HG03432 (cell line): ENCODE data around the gene RAB40B.
A peak's percentile ranks its signal among the peaks of the same experiment; 100 is the strongest.
"Not testable (repeated sequence)": the region's sequence is repeated elsewhere in the genome, so short reads cannot be mapped to it uniquely, and the experiment has no call there.

ENCODE experiments used
- ATAC-seq: cut with Tn5 transposase; IDR thresholded peaks from one replicate; pipeline ENCODE4 v1.9.1; 2021; ENCODE audit warnings: mild to moderate bottlenecking, moderate library complexity; ENCODE audit not compliant: unreplicated experiment

The RAB40B gene

DNA sequence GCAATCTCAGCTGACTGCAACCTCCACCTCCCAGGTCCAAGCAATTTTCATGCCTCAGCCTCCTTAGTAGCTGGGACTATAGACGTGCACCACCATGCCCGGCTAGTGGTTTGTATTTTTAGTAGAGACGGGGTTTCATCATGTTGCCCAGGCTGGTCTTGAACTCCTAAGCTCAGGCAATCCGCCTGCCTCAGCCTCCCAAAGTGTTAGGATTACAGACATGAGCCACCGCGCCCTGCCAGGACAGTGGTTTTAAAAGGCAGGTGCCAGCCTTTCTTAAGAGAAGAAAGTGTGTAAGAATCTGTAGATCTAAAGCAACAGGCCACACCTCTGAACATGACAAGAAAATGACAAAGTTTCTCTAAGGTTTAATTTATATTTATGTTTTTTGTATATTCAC lies 43.9 kb downstream of the RAB40B start:
- not testable (repeated sequence) for ATAC-seq

DNA sequence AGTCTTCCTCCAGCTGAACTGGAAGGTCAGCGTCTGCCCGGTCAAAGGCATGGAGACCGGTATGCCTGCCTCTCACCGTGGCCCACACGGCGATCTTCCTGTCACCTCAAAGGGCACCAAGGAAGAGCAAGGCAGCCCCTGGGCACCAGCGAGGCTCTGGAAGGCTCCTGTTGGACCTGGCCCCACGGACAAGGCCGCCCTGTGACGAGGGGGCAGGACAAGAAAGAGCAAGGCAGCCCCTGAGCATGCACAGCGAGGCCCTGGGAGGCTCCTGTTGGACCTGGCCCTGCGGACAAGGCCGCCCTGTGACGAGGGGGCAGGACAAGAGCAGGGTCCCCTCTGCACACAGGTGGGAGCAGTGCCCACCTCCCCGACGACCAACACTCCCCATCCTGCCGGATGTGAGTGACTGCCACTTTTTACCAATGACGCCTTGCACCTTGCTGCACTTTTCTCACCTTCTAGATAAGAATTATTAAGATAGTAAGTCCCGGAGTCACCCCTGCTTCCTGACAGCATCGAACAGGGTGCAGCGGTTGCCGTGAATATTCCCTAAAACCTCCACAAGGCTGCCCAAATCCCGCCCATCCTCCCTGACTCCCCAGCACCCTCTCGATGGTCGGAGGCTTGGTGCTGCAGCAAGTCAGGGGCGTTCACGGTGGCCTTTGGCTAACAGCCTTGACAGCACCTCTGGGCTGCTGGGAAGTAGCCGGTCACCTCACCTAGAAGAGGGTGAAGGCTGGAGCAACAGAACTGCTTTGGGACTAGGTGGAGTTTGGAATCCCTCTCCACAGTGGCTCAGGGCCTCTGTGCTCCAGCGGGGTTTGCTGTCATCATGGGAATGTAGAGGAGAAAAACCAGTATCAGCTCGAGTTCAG lies 44.6 kb downstream of the RAB40B start:
- no peak for ATAC-seq

DNA sequence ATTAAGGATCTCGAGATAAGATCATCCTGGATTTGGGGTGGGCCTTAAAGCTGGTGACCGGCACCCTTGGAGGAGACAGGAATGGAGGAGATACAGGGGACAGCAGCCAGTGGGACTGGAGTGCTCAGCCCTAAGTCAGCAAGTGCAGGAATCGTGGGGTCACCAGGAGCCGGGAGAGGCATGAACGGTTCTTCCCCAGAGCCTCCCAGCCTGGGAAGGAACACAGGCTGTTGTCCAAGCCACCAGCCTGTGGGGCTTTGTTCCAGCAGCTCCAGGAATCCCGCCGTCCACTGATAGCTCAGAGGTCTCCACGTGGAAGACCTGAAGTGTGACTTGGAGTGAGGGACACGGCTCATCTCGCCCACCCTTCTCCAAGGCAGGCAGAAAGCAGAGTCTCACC lies 47.8 kb downstream of the RAB40B start:
- no peak for ATAC-seq

DNA sequence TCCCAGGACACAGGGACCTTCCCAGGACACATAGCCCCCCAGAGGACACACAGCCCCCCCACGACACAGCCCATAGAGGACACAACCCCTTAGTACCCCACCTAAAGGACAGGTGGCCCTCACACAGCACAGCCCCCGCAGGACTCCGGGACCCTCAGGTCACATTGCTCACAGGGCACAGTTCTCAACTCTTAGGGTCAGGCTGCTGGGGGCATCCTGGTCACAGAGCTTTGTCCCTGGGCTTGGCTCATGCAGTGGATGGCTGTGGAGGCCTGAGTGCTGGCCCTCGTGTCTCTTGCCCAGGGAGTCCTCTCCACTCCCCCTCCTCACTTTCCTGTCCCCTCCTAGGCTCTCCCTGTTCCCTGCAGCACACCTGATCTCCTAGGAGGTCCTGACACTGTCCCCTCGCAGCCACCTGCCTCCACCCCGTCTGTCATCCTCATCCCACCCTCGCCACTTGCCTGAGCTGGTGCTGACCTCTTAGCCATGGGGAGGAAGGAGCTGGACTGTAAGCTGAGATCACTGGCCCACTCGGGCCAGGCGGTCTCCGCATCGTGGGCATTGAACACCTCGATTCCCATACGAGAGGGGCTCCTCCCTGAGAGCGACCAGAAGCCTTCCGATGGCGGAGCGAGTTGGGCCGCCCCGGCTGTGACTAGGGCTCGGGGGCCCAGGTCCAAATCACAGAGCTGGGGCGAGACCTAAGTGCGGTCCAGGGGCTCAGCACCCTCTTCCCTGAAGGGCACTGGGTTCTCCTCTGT lies 48.8 kb downstream of the RAB40B start:
- no peak for ATAC-seq

DNA sequence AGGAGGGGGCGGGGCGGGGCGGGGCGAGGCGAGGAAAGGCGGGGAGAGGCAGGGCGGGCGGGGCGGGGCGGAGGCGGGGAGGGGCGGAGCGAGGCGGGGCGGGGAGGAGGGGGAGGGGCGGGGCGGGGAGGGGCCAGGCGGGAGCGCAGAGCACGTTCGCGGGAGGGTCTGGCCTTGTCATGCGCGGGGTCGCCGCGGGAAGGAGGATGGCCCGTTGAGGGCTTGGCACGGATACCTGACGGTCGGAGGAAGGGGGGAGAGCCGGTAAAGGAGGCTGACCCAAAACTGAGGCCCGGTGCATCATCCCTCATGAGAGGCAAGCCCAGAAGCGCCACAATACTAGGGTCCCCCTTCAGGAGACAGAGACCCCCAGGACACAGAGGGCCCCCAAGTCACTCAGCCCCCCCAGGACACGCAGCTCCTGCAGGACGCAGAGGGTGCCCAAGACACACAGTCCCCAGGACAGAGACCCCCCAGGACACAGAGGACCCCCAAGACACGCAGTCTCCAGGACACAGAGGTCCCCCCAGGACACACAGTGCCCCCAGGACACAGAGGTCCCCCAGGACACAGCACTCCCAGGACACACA lies 49.7 kb downstream of the RAB40B start:
- no peak for ATAC-seq

DNA sequence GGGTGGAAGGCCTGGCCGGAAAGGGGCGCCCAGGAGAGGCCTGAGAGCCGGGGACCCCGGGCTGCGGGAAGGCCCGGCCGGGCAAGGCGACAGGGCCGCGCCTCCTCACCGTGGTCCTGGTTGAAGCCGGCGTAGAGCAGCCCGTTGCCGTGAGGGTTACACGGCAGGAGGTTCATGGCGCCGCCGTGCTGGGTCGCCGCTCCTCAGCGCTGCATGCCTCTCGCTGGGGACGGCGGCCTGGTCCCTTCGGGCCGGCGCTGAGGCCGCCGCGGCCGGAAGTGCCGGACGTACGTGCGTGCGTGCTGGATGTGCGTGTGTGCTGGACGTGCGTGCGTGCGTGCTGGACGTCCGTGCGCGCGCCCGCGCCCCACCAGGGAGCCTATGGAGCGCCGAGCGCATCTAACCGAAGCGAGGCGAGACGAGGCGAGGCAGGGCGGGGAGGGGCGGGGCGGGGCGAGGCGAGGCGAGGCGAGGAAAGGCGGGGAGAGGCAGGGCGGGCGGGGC lies 50.3 kb downstream of the RAB40B start, which contains the start of gene WDR45B:
Gene WDR45B (minus strand): TSS at position 280 of the 504 bp plus-strand sequence. CDS start 104 bp downstream, at position 176.
- ATAC-seq: peak; percentile 87

DNA sequence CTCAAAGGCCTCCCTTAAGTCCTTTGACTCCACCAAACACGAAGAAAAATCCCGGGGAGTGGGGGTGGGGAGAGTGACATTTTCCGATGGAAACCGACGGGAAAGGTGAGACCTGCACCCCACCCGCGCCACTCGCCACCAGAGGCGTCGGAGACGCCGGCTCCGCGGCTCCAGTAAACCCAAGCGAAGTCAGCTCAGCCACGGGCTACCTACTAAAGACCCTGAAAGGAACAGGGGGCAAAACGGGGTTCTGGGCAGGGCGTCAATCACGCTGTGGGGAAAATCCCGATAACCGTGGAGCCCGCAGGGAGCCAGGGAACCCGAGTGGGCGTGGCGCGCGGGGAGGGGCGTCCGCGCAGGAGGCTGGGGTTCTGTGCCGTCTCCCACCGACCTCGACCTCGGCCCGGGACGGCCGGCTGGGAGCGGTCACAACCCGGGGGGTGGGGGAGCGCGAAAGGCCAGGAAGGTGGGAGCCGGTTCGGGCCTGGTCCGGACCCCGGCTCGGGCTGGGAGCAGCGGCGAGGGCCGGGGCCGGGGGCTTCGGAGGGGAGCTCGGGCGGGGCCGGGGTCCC lies 50.8 kb downstream of the RAB40B start:
- peak; percentile 31 for ATAC-seq

DNA sequence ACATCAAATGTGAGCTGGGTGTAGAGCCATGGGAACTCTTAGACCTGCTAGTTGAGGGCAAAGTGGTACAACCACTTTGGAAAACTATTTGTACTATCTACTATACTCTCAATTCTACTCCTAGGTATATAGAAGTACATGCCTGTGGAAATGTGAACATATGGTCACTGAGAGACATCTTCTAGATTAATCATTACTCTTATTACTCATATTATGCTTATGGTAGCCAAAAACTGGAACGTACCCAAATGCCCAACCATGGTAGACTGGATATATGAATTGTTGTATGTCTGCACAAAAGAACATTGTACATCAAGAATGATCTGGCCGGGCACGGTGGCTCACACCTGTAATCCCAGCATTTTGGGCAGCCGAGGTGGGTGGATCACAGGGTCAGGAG lies 53.0 kb downstream of the RAB40B start:
- ATAC-seq: no peak

DNA sequence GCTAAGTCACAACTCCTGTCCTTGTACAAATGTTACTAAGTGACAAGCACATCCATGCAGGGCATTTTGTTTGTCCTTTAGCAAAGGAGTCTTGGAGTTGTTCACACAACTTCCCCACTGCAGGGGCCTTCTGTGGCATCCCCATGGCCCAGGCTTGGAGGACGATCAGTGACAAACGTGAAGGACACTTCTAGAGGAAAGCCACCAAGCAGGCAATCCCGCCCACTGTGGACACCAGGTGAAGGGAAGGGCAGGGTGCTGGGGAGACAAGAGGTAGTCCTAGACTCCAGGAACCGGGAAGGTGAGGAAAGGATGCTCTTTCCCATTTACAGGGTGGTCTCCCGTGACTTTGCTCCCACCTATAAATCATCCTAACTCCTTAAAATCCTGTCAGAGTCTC lies 54.4 kb downstream of the RAB40B start:
- no peak for ATAC-seq

DNA sequence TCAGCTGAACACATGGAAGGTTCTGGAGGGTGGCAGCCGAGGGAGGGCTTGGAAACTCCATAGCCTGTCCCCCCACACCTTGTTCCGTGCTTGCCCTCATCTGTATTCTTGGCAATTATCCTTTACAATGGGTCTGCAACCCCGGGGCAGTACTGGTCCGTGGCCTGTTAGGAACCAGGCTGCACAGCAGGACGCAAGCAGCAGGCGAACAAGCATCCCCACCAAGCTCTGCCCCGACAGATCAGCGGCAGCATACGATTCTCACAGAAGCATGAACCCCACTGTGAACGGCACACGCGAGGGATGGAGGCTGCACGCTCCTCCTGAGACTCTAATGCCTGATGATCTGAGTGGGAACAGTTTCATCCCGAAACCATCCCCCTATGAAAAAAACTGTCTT lies 56.5 kb downstream of the RAB40B start:
- no peak for ATAC-seq

DNA sequence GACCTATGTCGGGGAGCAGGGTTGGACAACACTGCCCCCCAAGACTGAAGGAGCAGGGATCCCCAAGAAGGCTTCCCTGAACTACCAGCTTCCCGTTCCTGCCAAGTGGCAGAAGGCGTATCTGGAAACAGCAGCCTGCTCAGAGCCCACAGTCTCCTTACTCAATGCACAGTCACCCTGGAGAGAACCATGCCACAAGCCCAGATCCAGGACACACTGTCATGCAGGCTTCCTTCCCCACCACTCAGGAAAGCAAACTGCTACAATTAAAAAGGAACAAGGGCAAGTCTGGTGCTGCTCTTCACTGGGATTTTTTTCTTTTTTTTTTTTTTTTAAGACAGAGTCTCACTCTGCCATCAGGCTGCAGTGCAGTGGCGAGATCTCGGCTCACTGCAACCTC lies 58.5 kb downstream of the RAB40B start:
- no peak for ATAC-seq

DNA sequence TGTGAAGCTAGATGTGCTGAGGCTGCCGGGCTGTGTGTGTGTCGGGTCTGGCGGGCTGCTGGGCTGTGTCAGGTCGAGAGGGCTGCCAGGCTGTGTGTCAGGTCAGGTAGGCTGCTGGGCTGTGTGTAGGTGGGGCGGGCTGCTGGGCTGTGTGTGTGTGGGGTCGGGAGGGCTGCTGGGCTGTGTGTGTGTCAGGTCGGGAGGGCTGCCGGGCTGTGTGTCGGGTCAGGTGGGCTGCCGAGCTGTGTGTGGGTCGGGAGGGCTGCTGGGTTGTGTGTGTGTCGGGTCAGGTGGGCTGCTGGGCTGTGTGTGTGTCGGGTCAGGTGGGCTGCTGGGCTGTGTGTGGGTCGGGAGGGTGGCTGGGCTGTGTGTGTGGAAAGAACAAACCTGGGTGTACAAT lies 58.9 kb downstream of the RAB40B start:
- no peak for ATAC-seq

DNA sequence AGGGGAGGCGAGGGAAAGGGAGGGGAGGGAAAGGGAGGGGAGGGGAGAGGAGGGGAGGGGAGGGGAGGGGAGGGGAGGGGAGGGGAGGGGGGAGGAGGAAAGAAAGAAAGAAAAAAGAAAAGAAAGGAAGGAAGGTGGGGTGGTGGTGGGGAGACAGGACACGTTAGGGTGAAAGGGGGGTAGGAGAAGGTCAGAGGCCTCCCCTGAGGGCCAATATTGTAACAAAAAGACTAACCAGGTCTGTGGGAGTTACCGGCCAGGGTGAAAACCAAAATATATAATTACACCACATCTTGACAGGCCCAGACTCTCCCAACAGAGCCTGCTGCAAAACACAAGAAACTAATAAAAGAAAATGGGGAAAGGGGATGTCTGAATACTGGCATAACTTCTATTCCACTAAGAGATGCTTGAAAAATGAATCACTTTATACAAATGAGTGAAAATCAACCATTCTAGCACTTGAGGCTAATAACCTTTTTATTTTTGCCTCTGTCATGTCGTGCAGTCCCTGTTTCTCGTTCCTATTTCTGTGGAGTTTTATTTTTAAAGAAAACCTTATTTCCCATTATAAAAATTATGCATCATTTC lies 60.2 kb downstream of the RAB40B start:
- no peak for ATAC-seq

DNA sequence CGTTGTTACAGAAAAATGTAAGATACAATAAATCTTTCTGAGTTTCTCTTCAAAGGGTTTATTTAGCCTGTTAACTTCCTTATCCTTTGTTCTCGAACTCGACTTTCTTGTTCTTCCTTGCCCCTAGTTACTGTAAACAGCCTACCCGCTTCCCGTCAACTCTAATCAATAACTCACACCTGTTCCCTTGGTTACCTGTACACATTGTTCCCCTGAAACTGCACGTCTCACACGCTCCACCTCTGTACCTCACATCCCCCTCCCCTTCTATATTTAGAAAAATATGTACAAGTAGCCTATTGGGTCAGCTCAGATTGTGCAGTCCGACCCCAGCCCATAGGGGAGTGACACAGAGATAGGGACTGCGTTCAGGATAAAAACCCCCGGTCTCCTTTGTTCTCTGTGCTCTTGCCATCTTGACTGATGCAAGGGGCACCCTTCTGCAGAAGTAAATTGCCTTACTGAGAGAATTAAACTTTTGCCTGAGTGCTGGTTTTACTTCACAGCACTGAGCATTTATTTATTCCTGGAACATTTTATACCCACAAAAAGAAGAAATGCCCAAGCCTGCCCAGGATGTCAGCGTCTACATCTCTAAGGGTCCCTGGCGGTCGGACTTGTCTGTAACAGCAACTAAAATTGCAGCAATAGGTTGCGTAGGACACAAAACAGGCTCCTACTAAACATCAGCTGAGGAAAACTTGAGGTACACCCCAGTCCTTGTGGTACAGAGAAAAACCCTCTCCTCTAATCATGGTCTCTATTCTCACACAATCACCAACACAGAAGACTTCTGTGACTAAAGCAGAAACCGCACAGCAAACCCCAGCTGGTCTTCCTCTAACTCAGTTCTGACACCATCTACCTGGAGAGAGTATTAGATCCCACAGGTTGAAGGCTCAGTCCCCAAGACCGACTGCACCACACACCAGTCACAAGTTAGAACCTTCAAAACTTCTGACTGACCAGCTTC lies 61.6 kb downstream of the RAB40B start:
- ATAC-seq: no peak

DNA sequence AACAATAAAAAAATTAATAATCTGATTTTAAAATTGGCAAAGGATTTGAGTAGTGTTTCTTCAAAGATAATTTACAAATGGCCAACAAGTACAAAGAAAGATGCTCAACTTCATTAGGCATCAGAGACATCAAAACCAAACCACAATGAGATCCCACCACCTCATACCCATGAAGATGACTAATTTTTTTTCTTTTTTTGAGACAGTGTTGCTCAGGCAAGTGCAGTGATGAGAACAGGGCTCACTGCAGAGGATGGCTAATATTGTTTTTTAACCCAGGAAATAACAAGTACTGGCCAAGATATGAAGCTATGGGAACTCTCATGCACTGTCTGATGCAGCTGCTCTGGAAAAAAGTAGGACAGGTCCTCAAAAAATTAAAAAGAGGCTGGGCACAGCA lies 65.2 kb downstream of the RAB40B start:
- no peak for ATAC-seq

DNA sequence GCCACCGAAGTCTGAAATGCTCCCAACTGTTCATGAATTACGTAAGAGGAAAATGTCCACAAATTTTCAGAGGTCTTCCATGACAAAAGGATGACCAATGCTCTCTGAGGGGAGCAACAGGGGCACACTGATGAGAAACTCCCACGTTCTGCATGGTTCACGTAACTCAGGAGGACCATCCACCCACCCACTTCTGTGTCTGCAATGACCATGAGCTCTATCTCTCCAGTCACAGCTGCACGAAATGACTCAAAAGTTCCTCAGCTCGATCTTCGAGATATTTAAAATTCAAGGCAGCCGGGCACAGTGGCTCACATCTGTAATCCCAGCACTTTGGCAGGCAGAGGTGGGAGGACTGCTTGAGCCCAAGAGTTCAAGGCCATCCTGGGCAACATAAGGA lies 66.0 kb downstream of the RAB40B start:
- no peak for ATAC-seq

DNA sequence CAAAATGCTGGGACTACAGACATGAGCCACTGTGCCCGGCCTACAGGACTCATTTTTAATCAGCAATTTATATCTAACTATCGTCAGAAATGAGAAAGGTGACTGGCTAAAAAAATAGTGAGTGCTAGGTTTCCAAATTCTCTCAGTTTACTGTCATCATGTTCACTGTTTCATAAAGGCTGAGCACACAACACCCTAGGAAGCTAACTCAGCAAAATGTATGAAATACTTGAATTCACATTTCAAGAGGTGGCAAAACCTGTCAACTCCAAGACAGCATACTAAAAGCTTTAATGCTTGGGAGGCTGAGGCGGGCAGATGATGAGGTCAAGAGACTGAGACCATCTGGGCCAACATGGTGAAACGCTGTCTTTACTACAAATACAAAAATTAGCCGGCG lies 67.0 kb downstream of the RAB40B start:
- ATAC-seq: no peak

DNA sequence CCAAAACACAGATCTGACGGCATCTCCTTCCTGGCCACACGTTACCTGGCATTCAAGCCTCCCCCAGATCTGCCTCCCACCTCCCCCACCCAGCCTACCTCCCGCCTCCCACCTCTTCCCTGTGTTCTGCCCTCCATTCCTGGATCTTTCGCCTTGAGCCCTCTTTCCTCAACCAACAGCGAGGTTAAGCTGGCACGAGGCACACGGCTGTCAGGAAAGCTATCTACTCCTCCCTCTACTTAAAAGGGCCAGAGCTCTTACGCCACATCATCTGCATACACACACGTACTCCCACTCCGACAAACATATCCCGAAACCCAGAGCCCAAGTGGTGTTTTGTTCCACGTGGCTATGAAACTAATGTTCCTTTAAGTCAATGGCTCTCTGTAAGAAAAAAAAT lies 68.3 kb downstream of the RAB40B start:
- no peak for ATAC-seq

DNA sequence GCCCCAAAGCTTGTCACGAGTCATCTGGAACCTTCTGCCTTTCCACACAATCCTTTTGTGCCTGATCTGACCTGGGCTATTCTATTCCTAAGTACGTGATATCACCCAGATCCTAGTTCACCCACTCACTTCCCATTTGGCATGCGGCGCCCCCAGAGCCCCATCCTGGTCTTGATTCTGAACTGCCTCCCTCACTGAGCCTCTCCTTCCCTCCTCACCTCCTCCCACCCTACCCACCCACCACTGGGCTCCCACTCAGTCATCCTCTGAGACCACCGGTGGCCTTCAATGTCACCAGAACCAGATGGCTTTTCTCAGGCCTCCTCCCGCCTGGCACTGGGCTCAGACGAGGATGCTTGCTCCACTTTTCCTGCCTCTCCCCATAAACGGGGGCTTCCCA lies 68.8 kb downstream of the RAB40B start:
- ATAC-seq: no peak

DNA sequence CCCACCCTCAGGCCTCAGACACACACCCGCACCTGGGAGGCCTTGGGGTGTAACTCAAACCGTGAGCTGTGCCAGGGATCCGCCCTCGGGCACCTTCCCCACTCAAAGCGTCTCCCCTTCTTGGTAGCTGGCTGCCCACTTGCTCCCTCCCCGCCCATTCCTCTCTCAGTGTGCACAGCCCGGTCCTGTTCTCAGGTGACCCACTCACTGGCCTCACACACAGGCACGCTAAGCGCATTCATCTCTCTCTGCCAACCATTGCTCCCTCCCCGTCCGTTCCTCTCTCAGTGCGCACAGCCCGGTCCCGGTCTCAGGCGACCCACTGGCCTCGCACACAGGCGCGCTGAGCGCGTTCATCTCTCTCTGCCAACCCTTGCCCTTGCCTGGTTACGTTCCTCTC lies 71.1 kb downstream of the RAB40B start:
- no peak for ATAC-seq
